Mucosa of descending colon (tissue), 3 donors: ENCODE results near the gene LRP1B. TPM values are rescaled to one million over a fixed set of nuclear protein-coding genes. Genes with fewer than 3 reads are reported as not detected.

ENCODE experiments used
- ATAC-seq: fragments of 200-7000 bp; cut with Tn5 transposase; one replicate; pipeline ENCODE4 v1.9.1; 2020; ENCODE audit warnings: mild to moderate bottlenecking, moderate library complexity
- DNase-seq, 3 donors: peaks; one replicate each; pipeline ENCODE4 v3.0.0-alpha.2; 2020
- H3K36me3 ChIP-seq: fragments of 200-600 bp; one replicate; pipeline ENCODE4 v1.8.0; 2021; ENCODE audit warnings: low read depth, mild to moderate bottlenecking
- H3K4me1 ChIP-seq: fragments of 200-600 bp; one replicate; pipeline ENCODE4 v1.8.0; 2021; ENCODE audit warnings: low read depth, mild to moderate bottlenecking
- H3K4me3 ChIP-seq: fragments of 200-600 bp; one replicate; pipeline ENCODE4 v1.8.0; 2021; ENCODE audit warnings: mild to moderate bottlenecking
- H3K9me3 ChIP-seq: fragments of 200-600 bp; one replicate; pipeline ENCODE4 v1.8.0; 2021; ENCODE audit warnings: mild to moderate bottlenecking
- intact Hi-C, 2 donors: fragments of 100-400 bp; cut with DNase I in 1 of 2; cut with micrococcal nuclease in 1 of 2; formaldehyde crosslinking; loops; one replicate each; pipeline versions ENCODE4 v1.11.0 to v1.11.1; 2022; cut with DNase I, micrococcal nuclease
- total RNA-seq, 3 donors: library from RNA; stranded (reverse); fragmentation: NEBNext Ultra II Directional in 2 of 3; extraction: Animal tissue kit (Norgen Biotek cat#: 25700) in 2 of 3; gene quantifications; one replicate each; pipeline versions ENCODE4 v1.2.1 to v1.2.4, GENCODE V29; 2021 to 2023
- TF ChIP-seq, protein P1 (sequence below): fragments of 200-600 bp; IDR thresholded peaks from one replicate; pipeline ENCODE4 v1.8.0; 2022; ENCODE audit warnings: antibody characterized with exemption, mild to moderate bottlenecking
- donor health status: DM: no; HTN: no; CAD: no; lungs with moderate emphysema.
- donor health status: DM: no; HTN: no; CAD: no.
- donor health status: DM: no; HTN: yes; CAD: no.

The LRP1B gene
- total RNA-seq, 3 donors from 2014 or later: 0.12 to 1.6 (median 0.20) TPM

GRCh38 chr2:140262908-140263307, 1867.9 kb downstream of the LRP1B start:
- TF ChIP-seq, protein P1, sequence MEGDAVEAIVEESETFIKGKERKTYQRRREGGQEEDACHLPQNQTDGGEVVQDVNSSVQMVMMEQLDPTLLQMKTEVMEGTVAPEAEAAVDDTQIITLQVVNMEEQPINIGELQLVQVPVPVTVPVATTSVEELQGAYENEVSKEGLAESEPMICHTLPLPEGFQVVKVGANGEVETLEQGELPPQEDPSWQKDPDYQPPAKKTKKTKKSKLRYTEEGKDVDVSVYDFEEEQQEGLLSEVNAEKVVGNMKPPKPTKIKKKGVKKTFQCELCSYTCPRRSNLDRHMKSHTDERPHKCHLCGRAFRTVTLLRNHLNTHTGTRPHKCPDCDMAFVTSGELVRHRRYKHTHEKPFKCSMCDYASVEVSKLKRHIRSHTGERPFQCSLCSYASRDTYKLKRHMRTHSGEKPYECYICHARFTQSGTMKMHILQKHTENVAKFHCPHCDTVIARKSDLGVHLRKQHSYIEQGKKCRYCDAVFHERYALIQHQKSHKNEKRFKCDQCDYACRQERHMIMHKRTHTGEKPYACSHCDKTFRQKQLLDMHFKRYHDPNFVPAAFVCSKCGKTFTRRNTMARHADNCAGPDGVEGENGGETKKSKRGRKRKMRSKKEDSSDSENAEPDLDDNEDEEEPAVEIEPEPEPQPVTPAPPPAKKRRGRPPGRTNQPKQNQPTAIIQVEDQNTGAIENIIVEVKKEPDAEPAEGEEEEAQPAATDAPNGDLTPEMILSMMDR: no peak
- Histone ChIP-seq H3K9me3 (no peaks in the 10 kb centered on the region), H3K4me3 (no peak overlapping the region), H3K4me1 (no peaks in the 10 kb centered on the region), H3K36me3 (no peaks in the 10 kb centered on the region)
- no peak for DNase-seq
- ATAC-seq: no peak
- intact Hi-C loops: no loop called here

GRCh38 chr2:140257692-140258300, 1873.0 kb downstream of the LRP1B start:
- no peak for ATAC-seq
- no peaks in the 10 kb centered on the region for H3K9me3 ChIP-seq

GRCh38 chr2:140256080-140256479, 1874.7 kb downstream of the LRP1B start:
- H3K9me3 ChIP-seq: no peaks in the 10 kb centered on the region
- DNase-seq (no peak), ATAC-seq (no peak)
- H3K4me3 ChIP-seq: no peak overlapping the region
- TF ChIP-seq, protein P1: no peak
- no peaks in the 10 kb centered on the region for H3K36me3 ChIP-seq
- H3K4me1 ChIP-seq: no peaks in the 10 kb centered on the region
- intact Hi-C loops: no loop called here

More at GRCh38 chr2:140257692-140258300, 1873.0 kb downstream of the LRP1B start:
- H3K4me1 ChIP-seq: no peaks in the 10 kb centered on the region
- no peak overlapping the region for H3K4me3 ChIP-seq
- intact Hi-C loops: no loop called here
- no peak for DNase-seq
- no peaks in the 10 kb centered on the region for H3K36me3 ChIP-seq
- TF ChIP-seq, protein P1: no peak

- intact Hi-C loops: no loop called here
- ATAC-seq (no peak), DNase-seq (no peak)
- Histone ChIP-seq H3K36me3 (no peaks in the 10 kb centered on the region), H3K9me3 (no peaks in the 10 kb centered on the region), H3K4me1 (no peaks in the 10 kb centered on the region), H3K4me3 (no peak overlapping the region)
- TF ChIP-seq, protein P1: no peak
These were observed 1881.0 kb downstream of the LRP1B start for GRCh38 chr2:140249821-140250220.

DNA sequence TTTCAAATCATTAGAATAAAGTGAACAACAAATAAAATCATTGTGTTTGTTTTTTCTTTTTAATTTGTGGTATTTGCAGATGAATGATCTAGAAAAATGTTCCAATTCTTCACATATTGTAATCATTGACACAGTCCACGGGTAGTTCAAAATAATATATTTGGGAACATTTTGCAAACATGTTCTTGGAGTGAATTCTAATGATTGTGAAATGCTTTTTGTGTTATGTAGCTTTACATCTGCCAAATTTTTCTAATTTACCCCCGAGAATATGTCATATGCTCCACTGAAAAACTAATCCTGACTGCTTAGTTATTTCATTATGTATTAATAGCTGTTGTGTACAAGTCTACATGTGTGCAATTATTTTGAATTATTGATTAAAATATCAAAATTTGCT, 1882.2 kb downstream of the LRP1B start:
- no peak overlapping the region for H3K4me3 ChIP-seq
- H3K36me3 ChIP-seq: no peaks in the 10 kb centered on the region
- no peaks in the 10 kb centered on the region for H3K9me3 ChIP-seq
- intact Hi-C loops: no loop called here
- TF ChIP-seq, protein P1: no peak
- no peak for DNase-seq
- no peaks in the 10 kb centered on the region for H3K4me1 ChIP-seq
- no peak for ATAC-seq
